Upper lobe of left lung (tissue), 6 donors: Measurements from ENCODE around the gene PIKFYVE. TPM values are rescaled to one million over a fixed set of nuclear protein-coding genes. Genes with fewer than 3 reads are reported as not detected.

ENCODE experiments used
- ATAC-seq, 2 donors: fragments of 200-7000 bp; cut with Tn5 transposase; one replicate each; pipeline ENCODE4 v1.9.1; 2022; ENCODE audit warnings: mild to moderate bottlenecking in 2 of 2, moderate library complexity in 2 of 2; ENCODE audit not compliant: low FRiP score in 2 of 2
- DNase-seq, 2 donors: peaks; one replicate each; pipeline ENCODE4 v3.0.0-alpha.2; 2019 to 2020
- H3K27ac ChIP-seq, 4 donors: fragments of 200-600 bp; sonication (generic); one replicate each; pipeline ENCODE4 v1.5.1; 2016 to 2019
- H3K27me3 ChIP-seq, 4 donors: fragments of 200-600 bp; sonication (generic); one replicate each; pipeline ENCODE4 v1.5.1; 2017 to 2019
- H3K36me3 ChIP-seq, 4 donors: fragments of 200-600 bp; sonication (generic); one replicate each; pipeline ENCODE4 v1.5.1; 2016 to 2019
- H3K4me1 ChIP-seq, 4 donors: fragments of 200-600 bp; sonication (generic); one replicate each; pipeline ENCODE4 v1.5.1; 2018 to 2019
- H3K4me3 ChIP-seq, 4 donors: fragments of 200-600 bp; sonication (generic); one replicate each; pipeline ENCODE4 v1.5.1; 2017 to 2019; ENCODE audit warnings: mild to moderate bottlenecking in 2 of 4, moderate library complexity in 1 of 4
- H3K9me3 ChIP-seq, 4 donors: fragments of 200-600 bp; sonication (generic); one replicate each; pipeline ENCODE4 v1.5.1; 2018 to 2019
- CTCF ChIP-seq, 6 experiments: fragments of 450-650 bp in 4 of 6; fragments of 200-600 bp in 2 of 6; sonication (generic) in 2 of 6; IDR thresholded peaks; one replicate each; pipeline ENCODE4 v1.5.1; 2016 to 2019; ENCODE audit warnings: antibody characterized with exemption in 6 of 6
- EP300 ChIP-seq, 4 donors: sonication (generic); formaldehyde crosslinking; IDR thresholded peaks; one replicate each; pipeline ENCODE4 v1.5.1; 2017; ENCODE audit warnings: antibody characterized with exemption in 4 of 4, control low read depth in 2 of 4
- POLR2A ChIP-seq, 4 donors: fragments of 450-650 bp; IDR thresholded peaks; one replicate each; pipeline ENCODE4 v1.5.1; 2016 to 2017; ENCODE audit warnings: antibody characterized with exemption in 4 of 4, mild to moderate bottlenecking in 2 of 4
- POLR2AphosphoS5 ChIP-seq, 2 donors: sonication (generic); formaldehyde crosslinking; IDR thresholded peaks; one replicate each; pipeline ENCODE4 v1.5.1; 2017; ENCODE audit warnings: antibody characterized with exemption in 2 of 2
- WGBS, 2 donors: methylation state at CpG; one replicate each; pipeline ENCODE4 v1.1.5; 2017 to 2018; 5-methylcytosine and 5-hydroxymethylcytosine counted together
- total RNA-seq, 6 donors: library from RNA; depleted of rRNA in 4 of 6; stranded (reverse); fragments of >200 nt in 4 of 6; gene quantifications; one replicate each; pipeline versions ENCODE4 v1.1.0 to v1.2.1, GENCODE V29; 2016 to 2021
- donor health status: DM: no; HTN: no; CAD: no; lungs with moderate emphysema.
- donor health status: DM: no; HTN: yes; CAD: no; lungs with severe emphysema.

Gene PIKFYVE
- total RNA-seq, 6 donors from 2014 or later = 20.1 to 48.2 (median 25.1) TPM

- H3K27ac ChIP-seq = peak overlapping the region; percentile 78 to 90 (median 84)
- no peaks in the 10 kb centered on the region for H3K9me3 ChIP-seq
- H3K27me3 ChIP-seq = no peaks in the 10 kb centered on the region
- peaks cover 0 to 27% (median 10%) of the 10 kb centered on the region in 4 donors for H3K36me3 ChIP-seq
- DNase-seq (no peak), ATAC-seq (no peak)
- peak overlapping the region; percentile 88 to 97 (median 96) for H3K4me3 ChIP-seq
- 7 to 8% methylated on average over 7 of the region's 7 CpGs for WGBS, 2 donors
- H3K4me1 ChIP-seq = peaks cover 31 to 47% (median 40%) of the 10 kb centered on the region in 4 donors
- no peak for TF ChIP-seq CTCF (IDR thresholded peaks at IDR 0.05)
- TF ChIP-seq POLR2A (IDR thresholded peaks at IDR 0.05) = no peak
- no peak for TF ChIP-seq EP300 (IDR thresholded peaks at IDR 0.05)
- TF ChIP-seq POLR2AphosphoS5 (IDR thresholded peaks at IDR 0.05) = no peak
Measured at GRCh38 chr2:208253600-208254117, 12.4 kb upstream of the PIKFYVE start.

- ATAC-seq (peak; percentile 91 to 92), DNase-seq (peak; percentile 84 to 95)
- Histone ChIP-seq H3K4me1 (peaks cover 31 to 47% (median 40%) of the 10 kb centered on the region in 4 donors), H3K27ac (peak overlapping the region; percentile 78 to 90 (median 84)), H3K27me3 (no peaks in the 10 kb centered on the region), H3K36me3 (peaks cover 0 to 23% (median 8%) of the 10 kb centered on the region in 4 donors), H3K4me3 (peak overlapping the region; percentile 88 to 97 (median 96)), H3K9me3 (no peaks in the 10 kb centered on the region)
- peak; percentile 68 to 86 (median 81) for TF ChIP-seq CTCF (IDR thresholded peaks at IDR 0.05)
- TF ChIP-seq POLR2AphosphoS5 (IDR thresholded peaks at IDR 0.05) = peak in 1 of 2 donors; percentile 37
- no peak for TF ChIP-seq EP300 (IDR thresholded peaks at IDR 0.05)
- TF ChIP-seq POLR2A (IDR thresholded peaks at IDR 0.05) = peak in 1 of 4 donors; percentile 51
- WGBS, 2 donors = 0% methylated on average over 13 to 34 of the region's 36 CpGs
Measured at GRCh38 chr2:208254118-208254870, 11.8 kb upstream of the PIKFYVE start.

GRCh38 chr2:208254871-208255556 lies 11.0 kb upstream of the PIKFYVE start, which contains the start of gene IDH1:
IDH1 (minus strand) TSS chr2:208255071; CDS start chr2:208251551, 3,520 bp downstream.
- Histone ChIP-seq H3K4me1 (peaks cover 29 to 43% (median 38%) of the 10 kb centered on the region in 4 donors), H3K36me3 (peaks cover 0 to 18% (median 4%) of the 10 kb centered on the region in 4 donors), H3K27ac (peak within 1 kb of the TSS; percentile 78 to 90 (median 84)), H3K4me3 (peak within 1 kb of the TSS; percentile 88 to 97 (median 96)), H3K9me3 (no peaks in the 10 kb centered on the region), H3K27me3 (no peaks in the 10 kb centered on the region)
- TF ChIP-seq POLR2A (IDR thresholded peaks at IDR 0.05) (peak in 2 of 4 donors; percentile 17 to 75), POLR2AphosphoS5 (IDR thresholded peaks at IDR 0.05) (peak; percentile 36 to 62), CTCF (IDR thresholded peaks at IDR 0.05) (peak; percentile 24 to 64 (median 48)), EP300 (IDR thresholded peaks at IDR 0.05) (no peak)
- peak; percentile 96 to 97 for DNase-seq
- WGBS, 2 donors = 0% methylated on average over 9 to 44 of the region's 48 CpGs
- ATAC-seq = peak; percentile 97 to 99

GRCh38 chr2:208255557-208256106 lies 10.4 kb upstream of the PIKFYVE start:
- H3K4me1 ChIP-seq = peaks cover 29 to 37% (median 34%) of the 10 kb centered on the region in 4 donors
- no peaks in the 10 kb centered on the region for H3K9me3 ChIP-seq
- peak in 1 of 6 experiments; percentile 0 for TF ChIP-seq CTCF (IDR thresholded peaks at IDR 0.05)
- TF ChIP-seq POLR2A (IDR thresholded peaks at IDR 0.05) = no peak
- no peaks in the 10 kb centered on the region for H3K27me3 ChIP-seq
- peaks cover 0 to 15% (median 3%) of the 10 kb centered on the region in 4 donors for H3K36me3 ChIP-seq
- 43 to 46% methylated on average over 13 of the region's 13 CpGs for WGBS, 2 donors
- DNase-seq (no peak), ATAC-seq (no peak)
- H3K4me3 ChIP-seq = peak overlapping the region; percentile 59 to 97 (median 96)
- H3K27ac ChIP-seq = peak overlapping the region; percentile 78 to 90 (median 84)
